ENCODE measurements around the gene PNPLA7. TPM values are rescaled to one million over a fixed set of nuclear protein-coding genes. Genes with fewer than 3 reads are reported as not detected.
A peak's percentile ranks its signal among the peaks of the same experiment; 100 is the strongest.
"Not testable (repeated sequence)": the region's sequence is repeated elsewhere in the genome, so short reads cannot be mapped to it uniquely, and the experiment has no call there.

PNPLA7 gene
- total RNA-seq, 2 experiments from 2014 or later = 3.8 to 4.4 TPM

- ChIA-PET POLR2A (no interaction called here), CTCF (no interaction called here)
- Mint-ChIP-seq H3K9me3 (no peaks in the 10 kb centered on the region), H3K4me1 (peaks cover 4% of the 10 kb centered on the region), H3K27ac (no peak overlapping the region), H3K27me3 (no peaks in the 10 kb centered on the region), H3K4me3 (no peak overlapping the region), H3K36me3 (ENCODE audit: low read depth) (no peaks in the 10 kb centered on the region)
- no peak for DNase-seq
Observed at GRCh38 chr9:137514691-137515337, 35.4 kb downstream of the PNPLA7 start.

- H3K4me1 Mint-ChIP-seq; H3K9me3 Mint-ChIP-seq; H3K27ac Mint-ChIP-seq; CTCF ChIA-PET; H3K36me3 Mint-ChIP-seq (ENCODE audit: low read depth); H3K27me3 Mint-ChIP-seq; H3K4me3 Mint-ChIP-seq; DNase-seq; POLR2A ChIA-PET: not testable (repeated sequence)
Observed at GRCh38 chr9:137513801-137514570, 36.2 kb downstream of the PNPLA7 start.

GRCh38 chr9:137513136-137513535 lies 37.1 kb downstream of the PNPLA7 start:
- H3K9me3 Mint-ChIP-seq; H3K27ac Mint-ChIP-seq; H3K36me3 Mint-ChIP-seq (ENCODE audit: low read depth); H3K27me3 Mint-ChIP-seq; POLR2A ChIA-PET; DNase-seq; H3K4me3 Mint-ChIP-seq; H3K4me1 Mint-ChIP-seq: not testable (repeated sequence)
- CTCF ChIA-PET = interaction anchor here (0.6 kb wide), 1 partner anchor 226 kb away, joined by 4 read pairs; no protein-coding TSS in a partner anchor

GRCh38 chr9:137511758-137512463 lies 38.3 kb downstream of the PNPLA7 start:
- no peak overlapping the region for H3K27ac Mint-ChIP-seq

GRCh38 chr9:137511126-137511525 lies 39.1 kb downstream of the PNPLA7 start:
- H3K9me3 Mint-ChIP-seq; CTCF ChIA-PET; POLR2A ChIA-PET; H3K36me3 Mint-ChIP-seq (ENCODE audit: low read depth); H3K27me3 Mint-ChIP-seq; H3K27ac Mint-ChIP-seq; H3K4me1 Mint-ChIP-seq; DNase-seq; H3K4me3 Mint-ChIP-seq: not testable (repeated sequence)

More at GRCh38 chr9:137511758-137512463, 38.3 kb downstream of the PNPLA7 start:
- ChIA-PET POLR2A (no interaction called here), CTCF (no interaction called here)
- no peak for DNase-seq
- Mint-ChIP-seq H3K9me3 (no peaks in the 10 kb centered on the region), H3K27me3 (no peaks in the 10 kb centered on the region), H3K36me3 (ENCODE audit: low read depth) (no peaks in the 10 kb centered on the region), H3K4me1 (peaks cover 4% of the 10 kb centered on the region), H3K4me3 (no peak overlapping the region)

GRCh38 chr9:137509198-137509597 lies 41.0 kb downstream of the PNPLA7 start:
- ChIA-PET CTCF (interaction anchor here (1.6 kb wide), 1 partner anchor 13 kb away, joined by 6 read pairs; no protein-coding TSS in a partner anchor), POLR2A (no interaction called here)
- Mint-ChIP-seq H3K36me3 (ENCODE audit: low read depth) (no peaks in the 10 kb centered on the region), H3K9me3 (no peaks in the 10 kb centered on the region), H3K4me3 (no peak overlapping the region), H3K4me1 (peaks cover 4% of the 10 kb centered on the region), H3K27ac (no peak overlapping the region), H3K27me3 (no peaks in the 10 kb centered on the region)
- no peak for DNase-seq

GRCh38 chr9:137506702-137507171 lies 43.5 kb downstream of the PNPLA7 start:
- DNase-seq = no peak
- H3K4me3 Mint-ChIP-seq = no peak overlapping the region
- H3K36me3 Mint-ChIP-seq (ENCODE audit: low read depth) = no peaks in the 10 kb centered on the region
- H3K27me3 Mint-ChIP-seq = peaks cover 2% of the 10 kb centered on the region
- POLR2A ChIA-PET = no interaction called here
- peaks cover 2% of the 10 kb centered on the region for H3K4me1 Mint-ChIP-seq
- H3K9me3 Mint-ChIP-seq = no peaks in the 10 kb centered on the region
- H3K27ac Mint-ChIP-seq = no peak overlapping the region
- CTCF ChIA-PET = no interaction called here

GRCh38 chr9:137506274-137506673 lies 43.9 kb downstream of the PNPLA7 start:
- ChIA-PET CTCF (no interaction called here), POLR2A (no interaction called here)
- DNase-seq = no peak
- Mint-ChIP-seq H3K4me3 (no peak overlapping the region), H3K27me3 (peaks cover 2% of the 10 kb centered on the region), H3K9me3 (no peaks in the 10 kb centered on the region), H3K27ac (no peak overlapping the region), H3K36me3 (ENCODE audit: low read depth) (no peaks in the 10 kb centered on the region), H3K4me1 (peaks cover 2% of the 10 kb centered on the region)

- H3K4me3 Mint-ChIP-seq = no peak overlapping the region
- peaks cover 2% of the 10 kb centered on the region for H3K27me3 Mint-ChIP-seq
- DNase-seq = no peak
- peaks cover 2% of the 10 kb centered on the region for H3K4me1 Mint-ChIP-seq
- POLR2A ChIA-PET = no interaction called here
- H3K9me3 Mint-ChIP-seq = no peaks in the 10 kb centered on the region
- no peak overlapping the region for H3K27ac Mint-ChIP-seq
- CTCF ChIA-PET = no interaction called here
- H3K36me3 Mint-ChIP-seq (ENCODE audit: low read depth) = no peaks in the 10 kb centered on the region
Observed at GRCh38 chr9:137505421-137506140, 44.6 kb downstream of the PNPLA7 start.

- no peaks in the 10 kb centered on the region for H3K9me3 Mint-ChIP-seq
- H3K4me3 Mint-ChIP-seq = no peak overlapping the region
- H3K4me1 Mint-ChIP-seq = peaks cover 2% of the 10 kb centered on the region
- peaks cover 2% of the 10 kb centered on the region for H3K27me3 Mint-ChIP-seq
- no peak for DNase-seq
- ChIA-PET POLR2A (no interaction called here), CTCF (interaction anchor here (0.6 kb wide), 1 partner anchor 177 kb away, joined by 4 read pairs; no protein-coding TSS in a partner anchor)
- no peaks in the 10 kb centered on the region for H3K36me3 Mint-ChIP-seq (ENCODE audit: low read depth)
- H3K27ac Mint-ChIP-seq = no peak overlapping the region
Observed at GRCh38 chr9:137504432-137504777, 45.8 kb downstream of the PNPLA7 start.

GRCh38 chr9:137502008-137502911 lies 47.9 kb downstream of the PNPLA7 start:
- peaks cover 2% of the 10 kb centered on the region for H3K4me1 Mint-ChIP-seq
- H3K27me3 Mint-ChIP-seq = peaks cover 2% of the 10 kb centered on the region
- no peak for DNase-seq
- H3K4me3 Mint-ChIP-seq = no peak overlapping the region
- no peaks in the 10 kb centered on the region for H3K9me3 Mint-ChIP-seq
- H3K27ac Mint-ChIP-seq = peak overlapping the region; percentile 54
- ChIA-PET POLR2A (no interaction called here), CTCF (interaction anchor here (0.6 kb wide), 1 partner anchor 238 kb away, joined by 3 read pairs; no protein-coding TSS in a partner anchor)
- H3K36me3 Mint-ChIP-seq (ENCODE audit: low read depth) = no peaks in the 10 kb centered on the region

- DNase-seq = no peak
- Mint-ChIP-seq H3K9me3 (no peaks in the 10 kb centered on the region), H3K36me3 (ENCODE audit: low read depth) (no peaks in the 10 kb centered on the region), H3K4me1 (peaks cover 2% of the 10 kb centered on the region), H3K4me3 (no peak overlapping the region), H3K27ac (no peak overlapping the region), H3K27me3 (peaks cover 2% of the 10 kb centered on the region)
- CTCF ChIA-PET = no interaction called here
- POLR2A ChIA-PET = no interaction called here
Observed at GRCh38 chr9:137501457-137501856, 48.7 kb downstream of the PNPLA7 start.
